Loucy (cell line): Measurements from ENCODE around the gene FLT4.
"Not testable (repeated sequence)": the region's sequence is repeated elsewhere in the genome, so short reads cannot be mapped to it uniquely, and the experiment has no call there.

Source experiments
- H2AFZ ChIP-seq: fragments of 200-600 bp; sonication (generic); 2 replicates; pipeline ENCODE4 v1.6.0; 2016; ENCODE audit warnings: antibody characterized with exemption, mild to moderate bottlenecking, low read length, moderate library complexity
- H3F3A ChIP-seq: fragments of 200-600 bp; 2 replicates; pipeline ENCODE4 v1.6.0; 2016; ENCODE audit warnings: antibody characterized with exemption, low read depth, mild to moderate bottlenecking
- H3K27me3 ChIP-seq: fragments of 200-600 bp; sonication (generic); 2 replicates; pipeline ENCODE4 v1.6.1; 2014; ENCODE audit warnings: low read length, mild to moderate bottlenecking; ENCODE audit not compliant: insufficient read depth, poor library complexity, severe bottlenecking
- H3K36me3 ChIP-seq: fragments of 200-600 bp; sonication (generic); 2 replicates; pipeline ENCODE4 v1.6.1; 2016; ENCODE audit warnings: low read length; ENCODE audit not compliant: insufficient read depth
- H3K4me1 ChIP-seq: fragments of 200-600 bp; sonication (generic); 2 replicates; pipeline ENCODE4 v1.5.1; 2014; ENCODE audit warnings: low read length, mild to moderate bottlenecking; ENCODE audit not compliant: insufficient read depth, poor library complexity, severe bottlenecking
- H3K4me2 ChIP-seq: fragments of 200-600 bp; sonication (generic); 2 replicates; pipeline ENCODE4 v1.6.0; 2014; ENCODE audit warnings: antibody characterized with exemption, low read length, low read depth, mild to moderate bottlenecking; ENCODE audit not compliant: poor library complexity, severe bottlenecking
- H3K4me3 ChIP-seq: fragments of 200-600 bp; sonication (generic); 2 replicates; pipeline ENCODE4 v1.5.1; 2014; ENCODE audit warnings: low read length, mild to moderate bottlenecking, mixed read lengths; ENCODE audit not compliant: poor library complexity, severe bottlenecking
- H3K79me2 ChIP-seq: fragments of 200-600 bp; sonication (generic); 2 replicates; pipeline ENCODE4 v1.6.1; 2014; ENCODE audit warnings: low read length; ENCODE audit not compliant: insufficient read depth
- H3K9ac ChIP-seq: fragments of 200-600 bp; sonication (generic); 2 replicates; pipeline ENCODE4 v1.6.0; 2014; ENCODE audit warnings: mild to moderate bottlenecking, low read depth, low read length, moderate library complexity; ENCODE audit not compliant: poor library complexity, severe bottlenecking
- H3K9me2 ChIP-seq: fragments of 200-600 bp; sonication (generic); replicated peaks from 2 replicates; pipeline ENCODE4 v1.6.1; 2016; ENCODE audit warnings: low read depth, low read length, mixed read lengths
- H3K9me3 ChIP-seq: fragments of 200-600 bp; sonication (generic); 2 replicates; pipeline ENCODE4 v1.6.1; 2014; ENCODE audit warnings: mild to moderate bottlenecking, antibody characterized with exemption, low read length, low read depth; ENCODE audit not compliant: insufficient read depth
- H4K20me1 ChIP-seq: fragments of 200-600 bp; sonication (generic); 2 replicates; pipeline ENCODE4 v1.6.0; 2014; ENCODE audit warnings: antibody characterized with exemption, low read length, mild to moderate bottlenecking; ENCODE audit not compliant: insufficient read depth, poor library complexity, severe bottlenecking
- EZH2phosphoT487 ChIP-seq: fragments of 200-600 bp; IDR thresholded peaks from 2 replicates; pipeline ENCODE4 v1.6.1; 2018; ENCODE audit warnings: antibody characterized with exemption, mild to moderate bottlenecking, moderate library complexity, borderline replicate concordance
- TF ChIP-seq, protein P1 (sequence below): fragments of 200-600 bp; sonication (generic); conservative IDR thresholded peaks from 2 replicates; pipeline ENCODE4 v1.5.1; 2014; ENCODE audit warnings: mild to moderate bottlenecking, antibody characterized with exemption, low read length

Gene FLT4

GRCh38 chr5:180658774-180659564 lies 9.6 kb upstream of the FLT4 start:
- H3K4me3 ChIP-seq = no peak overlapping the region
- no peak overlapping the region for H3K9ac ChIP-seq
- H3K4me2 ChIP-seq = no peak overlapping the region
- H3K27me3 ChIP-seq = no peaks in the 10 kb centered on the region
- no peaks in the 10 kb centered on the region for H3F3A ChIP-seq
- no peaks in the 10 kb centered on the region for H3K9me2 ChIP-seq
- H2AFZ ChIP-seq = no peak overlapping the region
- no peaks in the 10 kb centered on the region for H4K20me1 ChIP-seq
- no peaks in the 10 kb centered on the region for H3K79me2 ChIP-seq
- H3K36me3 ChIP-seq = no peaks in the 10 kb centered on the region
- TF ChIP-seq, protein P1, sequence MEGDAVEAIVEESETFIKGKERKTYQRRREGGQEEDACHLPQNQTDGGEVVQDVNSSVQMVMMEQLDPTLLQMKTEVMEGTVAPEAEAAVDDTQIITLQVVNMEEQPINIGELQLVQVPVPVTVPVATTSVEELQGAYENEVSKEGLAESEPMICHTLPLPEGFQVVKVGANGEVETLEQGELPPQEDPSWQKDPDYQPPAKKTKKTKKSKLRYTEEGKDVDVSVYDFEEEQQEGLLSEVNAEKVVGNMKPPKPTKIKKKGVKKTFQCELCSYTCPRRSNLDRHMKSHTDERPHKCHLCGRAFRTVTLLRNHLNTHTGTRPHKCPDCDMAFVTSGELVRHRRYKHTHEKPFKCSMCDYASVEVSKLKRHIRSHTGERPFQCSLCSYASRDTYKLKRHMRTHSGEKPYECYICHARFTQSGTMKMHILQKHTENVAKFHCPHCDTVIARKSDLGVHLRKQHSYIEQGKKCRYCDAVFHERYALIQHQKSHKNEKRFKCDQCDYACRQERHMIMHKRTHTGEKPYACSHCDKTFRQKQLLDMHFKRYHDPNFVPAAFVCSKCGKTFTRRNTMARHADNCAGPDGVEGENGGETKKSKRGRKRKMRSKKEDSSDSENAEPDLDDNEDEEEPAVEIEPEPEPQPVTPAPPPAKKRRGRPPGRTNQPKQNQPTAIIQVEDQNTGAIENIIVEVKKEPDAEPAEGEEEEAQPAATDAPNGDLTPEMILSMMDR = no peak
- no peak for TF ChIP-seq EZH2phosphoT487
- no peaks in the 10 kb centered on the region for H3K4me1 ChIP-seq
- no peaks in the 10 kb centered on the region for H3K9me3 ChIP-seq

DNA sequence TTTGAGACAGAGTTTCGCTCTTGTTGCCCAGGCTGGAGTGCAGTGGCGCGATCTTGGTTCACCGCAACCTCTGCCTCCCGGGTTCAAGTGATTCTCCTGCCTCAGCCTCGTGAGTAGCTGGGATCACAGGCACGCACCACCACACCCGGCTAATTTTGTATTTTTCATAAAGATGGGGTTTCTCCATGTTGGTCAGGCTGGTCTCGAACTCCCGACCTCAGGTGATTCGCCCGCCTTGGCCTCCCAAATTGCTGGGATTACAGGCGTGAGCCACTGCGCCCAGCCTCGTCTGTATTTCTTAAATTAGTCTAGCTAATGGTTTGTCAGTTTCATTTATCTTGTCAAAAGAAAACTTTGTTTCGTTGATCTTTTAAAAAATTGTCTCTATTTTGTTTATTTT lies 5.8 kb upstream of the FLT4 start:
- H4K20me1 ChIP-seq, H3K9me3 ChIP-seq, H2AFZ ChIP-seq, H3K4me3 ChIP-seq, H3K79me2 ChIP-seq, H3K9me2 ChIP-seq, H3K9ac ChIP-seq, H3F3A ChIP-seq, H3K36me3 ChIP-seq, H3K4me1 ChIP-seq, H3K27me3 ChIP-seq, H3K4me2 ChIP-seq: not testable (repeated sequence)

DNA sequence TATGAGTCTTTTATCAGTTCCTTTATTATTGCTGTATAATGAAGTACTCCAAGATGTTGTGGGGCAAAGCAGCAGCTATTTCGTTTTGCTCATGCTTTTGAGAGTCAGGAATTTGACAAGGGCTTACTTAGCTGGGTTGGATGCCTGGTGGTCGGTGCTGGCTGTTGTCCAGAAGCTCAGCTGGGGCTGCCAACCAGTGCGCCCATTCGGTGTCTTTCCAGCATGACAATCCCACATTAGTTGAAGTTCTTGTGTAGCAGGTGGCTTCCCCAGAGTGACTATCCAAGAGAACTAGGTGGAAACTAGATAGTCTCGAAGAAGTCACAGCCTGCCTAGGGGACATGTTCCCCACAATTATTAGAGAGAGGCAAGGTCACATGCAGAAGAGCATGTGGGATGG lies 3.4 kb upstream of the FLT4 start:
- H3K27me3 ChIP-seq = no peaks in the 10 kb centered on the region
- H2AFZ ChIP-seq = no peak overlapping the region
- no peaks in the 10 kb centered on the region for H3F3A ChIP-seq
- H3K36me3 ChIP-seq = no peaks in the 10 kb centered on the region
- H3K79me2 ChIP-seq = no peaks in the 10 kb centered on the region
- H3K4me2 ChIP-seq = no peak overlapping the region
- H3K9ac ChIP-seq = no peak overlapping the region
- H3K4me1 ChIP-seq = no peaks in the 10 kb centered on the region
- H3K9me3 ChIP-seq = no peaks in the 10 kb centered on the region
- H4K20me1 ChIP-seq = no peaks in the 10 kb centered on the region
- H3K9me2 ChIP-seq = no peaks in the 10 kb centered on the region
- TF ChIP-seq EZH2phosphoT487 = no peak
- TF ChIP-seq, protein P1 = no peak
- H3K4me3 ChIP-seq = no peak overlapping the region

DNA sequence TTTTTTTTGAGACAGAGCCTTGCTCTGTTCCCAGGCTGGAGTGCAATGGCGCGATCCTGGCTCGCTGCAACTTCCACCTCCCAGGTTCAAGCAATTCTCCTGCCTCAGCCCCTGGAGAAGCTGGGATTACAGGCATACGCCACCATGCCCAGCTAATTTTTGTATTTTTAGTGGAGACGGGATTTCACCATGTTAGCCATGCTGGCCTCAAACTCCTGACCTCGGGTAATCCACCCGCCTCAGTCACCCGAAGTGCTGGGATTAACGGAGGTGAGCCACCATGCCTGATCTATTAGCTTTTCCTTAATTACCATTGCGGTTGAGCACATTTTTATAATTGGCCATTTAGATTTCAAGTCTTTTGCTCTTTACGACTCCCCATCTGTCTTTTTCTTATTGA lies 2.9 kb upstream of the FLT4 start:
- Histone ChIP-seq H3K4me2 (no peak overlapping the region), H3K4me3 (no peak overlapping the region), H3K9me3 (no peaks in the 10 kb centered on the region), H3K9me2 (no peaks in the 10 kb centered on the region), H3K9ac (no peak overlapping the region), H3F3A (no peaks in the 10 kb centered on the region), H2AFZ (no peak overlapping the region), H3K79me2 (no peaks in the 10 kb centered on the region), H3K36me3 (no peaks in the 10 kb centered on the region), H3K4me1 (no peaks in the 10 kb centered on the region), H3K27me3 (no peaks in the 10 kb centered on the region), H4K20me1 (no peaks in the 10 kb centered on the region)
- TF ChIP-seq, protein P1 = no peak
- TF ChIP-seq EZH2phosphoT487 = no peak
